HG02885 (cell line): ENCODE results near the gene GOLT1A.
"Not testable (repeated sequence)": the region's sequence is repeated elsewhere in the genome, so short reads cannot be mapped to it uniquely, and the experiment has no call there.

Source experiments
- ATAC-seq: cut with Tn5 transposase; IDR thresholded peaks from one replicate; pipeline ENCODE4 v1.9.1; 2021; ENCODE audit warnings: mild to moderate bottlenecking; ENCODE audit not compliant: unreplicated experiment, poor library complexity

The GOLT1A gene

DNA sequence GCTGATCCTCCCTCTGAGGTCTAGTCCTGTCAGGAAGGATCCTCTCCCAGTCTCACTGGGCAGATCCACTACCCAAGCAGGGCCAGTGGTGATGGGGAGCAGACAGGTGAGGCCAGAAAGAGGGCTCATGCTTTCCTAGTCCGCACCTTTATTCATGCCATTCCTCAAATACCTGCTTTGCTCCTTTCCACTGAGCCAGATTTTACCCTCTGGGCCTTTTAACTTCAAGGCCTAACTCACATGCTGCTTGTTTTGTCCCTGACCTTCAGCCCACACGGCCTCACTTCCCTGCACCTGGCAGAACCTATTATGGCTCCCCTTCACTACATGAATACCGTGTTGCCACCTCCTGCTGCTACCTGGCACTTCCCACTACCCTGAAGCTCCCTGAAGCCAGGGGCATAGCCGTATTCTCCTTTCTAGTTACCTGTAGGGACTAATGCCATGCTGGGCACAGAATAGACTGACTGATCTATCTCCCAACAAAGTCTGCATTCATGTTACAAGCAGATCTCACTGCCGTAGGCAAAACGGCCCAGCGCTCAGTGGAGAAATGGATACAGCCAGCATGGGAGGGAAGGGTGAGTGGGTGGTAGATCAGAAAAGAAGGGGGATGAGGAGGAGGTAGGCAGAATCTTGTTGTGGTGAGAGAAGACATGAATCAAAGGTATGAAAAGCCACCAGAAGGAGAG lies 36.1 kb upstream of the GOLT1A start:
- ATAC-seq, result no peak

DNA sequence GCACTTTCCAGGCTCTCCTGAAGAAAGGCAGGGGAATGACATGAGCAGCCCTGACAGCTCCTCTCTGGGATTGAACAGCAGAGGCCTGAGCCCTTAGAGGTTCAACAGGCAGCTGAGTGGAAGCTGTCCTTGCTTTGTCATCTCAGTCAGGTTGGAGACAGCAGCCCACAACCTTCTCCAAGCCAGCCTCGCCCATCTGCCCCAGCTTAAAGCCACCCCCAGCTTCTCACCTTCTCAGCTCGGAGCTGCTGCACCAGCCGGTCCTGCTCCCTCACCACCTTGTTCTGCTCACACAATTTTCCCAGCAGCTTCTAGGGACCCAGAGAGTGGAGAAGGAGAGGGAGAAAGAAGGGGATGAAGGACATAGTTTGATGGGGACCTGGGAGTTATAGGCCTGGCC lies 35.2 kb upstream of the GOLT1A start:
- no peak for ATAC-seq

DNA sequence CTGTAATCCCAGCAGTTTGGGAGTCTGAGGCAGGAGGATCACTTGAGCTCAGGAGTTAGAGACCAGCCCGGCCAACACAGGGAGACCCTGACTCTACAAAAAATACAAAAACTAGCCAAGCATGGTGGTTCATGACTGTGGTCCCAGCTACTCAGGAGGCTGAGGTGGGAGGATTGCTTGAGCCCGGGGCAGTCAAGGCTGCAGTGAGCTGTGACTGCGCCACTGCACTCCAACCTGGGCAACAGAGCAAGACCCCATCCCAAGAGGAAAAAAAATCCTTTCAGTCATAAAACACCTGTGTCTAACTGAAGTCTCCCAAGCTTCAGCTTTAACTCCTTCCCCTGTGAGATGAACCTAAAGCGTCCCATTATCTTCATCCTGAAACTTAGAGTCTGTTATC lies 33.1 kb upstream of the GOLT1A start:
- ATAC-seq, result no peak

DNA sequence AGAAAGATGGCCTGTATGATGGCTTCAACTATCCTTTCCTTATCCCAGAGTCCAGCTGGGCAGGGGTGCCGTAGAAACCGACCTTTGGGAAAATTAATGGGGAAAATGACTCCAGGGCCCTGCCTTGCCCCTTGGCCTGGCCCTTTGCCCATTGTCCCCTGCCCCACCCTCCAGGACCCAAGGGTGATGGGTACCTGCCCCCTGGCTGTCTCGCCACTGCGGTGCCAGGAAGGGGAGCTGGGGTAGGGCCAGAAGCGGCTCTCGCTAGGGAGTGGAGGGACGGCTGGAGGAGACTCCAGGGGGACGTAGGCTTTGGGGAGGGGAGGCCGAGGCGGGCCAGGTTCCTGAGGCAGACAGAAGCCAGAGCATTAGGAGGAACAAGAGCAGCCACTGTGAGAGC lies 29.1 kb upstream of the GOLT1A start:
- ATAC-seq, result no peak

DNA sequence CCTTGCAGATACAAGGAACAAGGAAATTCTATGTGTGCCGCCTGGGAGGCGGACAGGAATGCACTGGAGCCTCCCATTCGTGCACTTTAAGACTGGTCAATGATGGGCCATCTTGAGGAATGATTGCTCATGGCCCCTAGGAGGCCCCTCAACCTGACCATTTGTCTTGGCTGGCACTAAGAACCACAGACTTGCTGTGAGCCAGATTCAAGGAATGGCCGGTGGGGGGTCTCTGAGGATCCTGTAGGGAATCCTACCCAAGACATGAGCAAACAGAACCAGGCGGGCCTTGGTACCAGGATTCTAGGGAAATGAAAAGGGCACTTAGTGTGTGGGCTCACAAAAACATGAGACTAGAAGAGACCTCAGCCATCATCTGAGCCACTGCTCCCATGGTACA lies 28.1 kb upstream of the GOLT1A start:
- ATAC-seq, result no peak

DNA sequence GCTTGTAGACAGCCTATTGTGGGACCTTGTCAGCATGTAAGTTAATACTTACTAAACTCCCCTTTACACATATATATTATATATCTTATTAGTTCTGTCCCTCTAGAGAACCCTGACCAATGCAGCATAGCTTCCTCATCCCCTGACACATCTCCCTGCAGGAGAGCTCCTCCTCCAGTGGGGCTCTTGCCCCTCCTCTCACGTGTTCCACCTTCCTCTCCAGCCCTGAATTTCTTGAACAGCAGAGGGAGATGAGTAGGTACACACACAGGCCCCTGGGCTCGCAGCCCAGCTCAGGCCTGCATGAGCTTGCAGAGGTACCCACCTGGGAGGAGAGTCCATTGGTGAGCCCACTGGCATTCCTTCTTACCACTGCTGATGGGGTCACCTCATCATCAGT lies 27.3 kb upstream of the GOLT1A start:
- no peak for ATAC-seq

DNA sequence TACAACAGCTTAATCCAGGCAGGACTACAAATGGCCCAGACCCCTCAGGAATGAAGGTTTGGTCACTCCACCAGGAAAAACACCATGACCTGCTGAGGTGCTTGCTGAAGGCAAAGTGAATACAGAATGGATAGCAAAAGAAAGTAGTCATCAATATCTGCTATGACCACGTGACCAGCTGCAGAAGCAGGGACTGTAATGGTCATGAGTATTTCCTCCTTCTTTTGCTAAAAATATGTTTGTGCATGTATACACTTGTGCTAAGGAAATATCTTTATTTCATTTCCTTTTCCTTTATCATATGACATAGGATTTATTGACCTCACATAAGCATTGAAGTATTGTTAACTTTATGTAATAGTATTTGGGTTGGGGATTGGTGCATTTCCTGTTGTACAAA lies 26.4 kb upstream of the GOLT1A start:
- ATAC-seq, result no peak

DNA sequence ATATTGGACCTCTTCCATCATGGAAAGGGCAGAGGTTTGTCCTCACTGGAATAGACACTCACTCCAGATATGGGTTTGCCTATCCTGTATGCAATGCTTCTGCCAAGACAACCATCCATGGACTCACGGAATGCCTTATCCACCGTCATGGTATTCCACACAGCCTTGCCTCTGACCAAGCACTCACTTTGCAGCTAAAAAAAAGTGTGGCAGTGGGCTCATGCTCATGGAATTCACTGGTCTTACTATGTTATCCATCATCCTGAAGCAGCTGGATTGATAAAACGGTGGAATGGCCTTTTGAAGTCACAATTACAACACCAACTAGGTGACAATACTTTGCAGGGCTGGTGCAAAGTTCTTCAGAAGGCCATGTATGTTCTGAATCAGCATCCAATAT lies 25.6 kb upstream of the GOLT1A start:
- ATAC-seq, result not testable (repeated sequence)

DNA sequence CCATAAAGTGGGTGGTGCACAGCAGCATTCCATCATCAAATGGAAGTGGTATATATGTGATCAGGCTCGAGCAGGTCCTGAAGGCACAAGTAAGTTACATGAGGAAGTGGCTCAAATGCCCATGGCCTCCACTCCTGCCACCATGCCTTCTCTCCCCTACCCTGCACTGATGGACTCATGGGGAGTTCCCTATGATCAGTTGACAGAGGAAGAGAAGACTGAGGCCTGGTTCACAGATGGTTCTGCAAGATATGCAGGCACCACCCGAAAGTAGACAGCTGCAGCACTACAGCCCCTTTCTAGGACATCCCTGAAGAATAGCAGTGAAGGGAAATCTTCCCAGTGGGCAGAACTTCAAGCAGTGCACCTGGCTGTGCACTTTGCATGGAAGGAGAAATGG lies 24.7 kb upstream of the GOLT1A start:
- not testable (repeated sequence) for ATAC-seq

DNA sequence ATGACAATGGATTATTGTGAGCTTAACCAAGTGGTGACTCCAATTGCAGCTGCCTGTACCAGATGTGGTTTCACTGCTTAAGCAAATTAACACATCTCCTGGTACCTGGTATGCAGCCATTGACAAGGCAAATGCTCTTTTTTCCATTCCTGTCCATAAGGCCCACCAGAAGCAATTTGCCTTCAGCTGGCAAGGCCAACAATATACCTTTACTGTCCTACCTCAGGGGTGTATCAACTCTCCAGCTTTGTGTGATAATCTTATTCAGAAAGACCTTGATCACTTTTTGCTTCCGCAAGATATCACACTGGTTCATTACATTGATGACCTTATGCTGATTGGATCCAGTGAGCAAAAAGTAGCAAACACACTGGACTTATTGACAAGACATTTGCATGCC lies 23.7 kb upstream of the GOLT1A start:
- not testable (repeated sequence) for ATAC-seq

DNA sequence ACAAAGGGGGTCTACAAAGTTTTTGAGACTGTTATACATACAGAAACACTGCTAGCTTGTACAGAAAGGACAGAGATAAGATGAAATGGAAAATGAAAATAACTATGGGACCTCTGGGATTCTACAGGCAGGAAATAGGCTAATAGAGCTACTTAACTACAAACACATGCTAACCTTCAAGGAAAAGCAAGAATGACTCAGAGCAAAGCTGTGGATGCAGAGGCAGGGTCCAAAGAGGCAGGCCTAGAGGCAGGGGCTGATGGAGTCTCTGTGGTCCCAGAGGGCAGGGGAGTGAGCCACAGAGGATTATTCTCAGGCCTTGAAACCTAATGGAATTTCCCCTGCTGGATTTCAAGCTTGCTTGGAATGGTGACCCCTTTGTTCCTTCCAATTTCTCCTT lies 18.7 kb upstream of the GOLT1A start:
- ATAC-seq, result no peak

DNA sequence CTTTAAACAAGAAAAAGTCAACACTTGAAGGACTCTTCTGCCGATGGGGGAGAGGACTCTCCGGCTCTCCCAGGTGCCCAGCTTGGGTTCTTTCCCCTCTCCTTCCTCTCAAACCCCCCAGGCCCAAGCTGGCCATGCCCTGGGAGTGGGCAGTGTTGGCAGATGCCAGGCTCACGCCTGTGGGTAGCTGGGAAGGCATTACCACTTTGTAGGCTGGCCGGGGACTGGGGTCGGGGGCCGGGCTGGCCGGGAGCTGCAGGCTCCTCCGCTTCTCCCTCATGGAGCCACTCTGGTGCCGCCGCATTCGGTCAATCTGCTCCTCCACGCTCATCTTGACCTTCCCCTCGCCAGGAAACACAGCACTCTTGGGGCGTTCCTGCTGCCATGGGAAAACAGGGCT lies 16.4 kb upstream of the GOLT1A start:
- no peak for ATAC-seq

DNA sequence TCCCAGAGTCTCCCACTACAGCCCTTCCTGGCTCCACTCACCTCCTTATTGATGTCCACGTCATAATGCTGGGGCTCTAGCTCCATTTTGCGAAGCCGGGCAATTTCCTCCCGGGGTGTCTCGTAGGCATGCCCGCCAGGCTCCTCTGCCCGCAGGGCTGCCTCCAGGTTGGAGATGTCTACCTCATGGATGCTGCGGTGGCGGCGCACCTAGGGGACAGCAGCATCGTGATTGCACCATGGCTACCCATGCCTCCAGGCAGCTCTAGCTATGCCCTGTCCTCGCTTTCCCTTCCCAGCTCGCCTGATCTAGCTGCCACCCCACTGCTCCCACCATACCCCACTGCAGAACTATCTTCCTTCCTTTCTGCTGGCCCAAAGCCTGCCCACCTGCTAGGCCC lies 15.1 kb upstream of the GOLT1A start:
- ATAC-seq, result no peak

DNA sequence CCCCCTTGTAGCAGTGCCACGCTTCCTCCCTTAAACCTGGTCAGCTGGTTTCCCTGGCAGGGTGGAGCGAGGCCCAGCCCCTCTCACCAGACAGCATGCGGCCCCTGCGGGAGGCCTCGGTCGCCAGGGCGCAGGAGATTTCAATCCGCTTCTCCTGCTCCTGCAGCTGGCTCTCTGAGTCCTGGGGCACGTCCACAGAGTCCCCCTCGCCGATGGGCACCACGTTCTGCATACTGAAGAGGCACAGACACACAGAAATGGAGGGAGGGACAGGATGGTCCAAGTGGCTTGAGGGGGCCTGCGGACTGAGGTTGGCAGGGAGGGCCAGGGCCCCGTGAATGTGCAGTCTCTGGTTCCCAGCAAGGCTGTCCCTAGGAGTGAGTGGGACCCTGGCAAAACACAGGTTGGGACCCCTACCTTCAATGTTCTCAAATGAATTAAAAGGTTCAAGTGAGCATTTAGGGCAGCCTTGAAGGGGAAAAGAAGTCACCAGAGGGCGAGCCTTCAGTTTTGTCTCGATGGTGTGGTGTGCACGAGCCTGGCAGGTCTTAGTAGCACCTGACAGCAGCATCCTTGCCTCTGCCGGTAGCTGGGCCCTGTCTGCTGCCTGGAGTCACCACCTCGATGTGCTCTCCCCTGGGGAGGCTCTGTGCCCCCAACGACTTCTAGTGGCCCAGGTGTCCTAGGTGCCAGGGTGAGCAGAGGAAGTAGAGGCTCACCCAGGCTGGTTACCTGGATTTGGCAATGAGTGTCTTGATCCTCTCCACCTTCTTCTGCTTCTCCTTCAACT lies 14.4 kb upstream of the GOLT1A start:
- no peak for ATAC-seq

DNA sequence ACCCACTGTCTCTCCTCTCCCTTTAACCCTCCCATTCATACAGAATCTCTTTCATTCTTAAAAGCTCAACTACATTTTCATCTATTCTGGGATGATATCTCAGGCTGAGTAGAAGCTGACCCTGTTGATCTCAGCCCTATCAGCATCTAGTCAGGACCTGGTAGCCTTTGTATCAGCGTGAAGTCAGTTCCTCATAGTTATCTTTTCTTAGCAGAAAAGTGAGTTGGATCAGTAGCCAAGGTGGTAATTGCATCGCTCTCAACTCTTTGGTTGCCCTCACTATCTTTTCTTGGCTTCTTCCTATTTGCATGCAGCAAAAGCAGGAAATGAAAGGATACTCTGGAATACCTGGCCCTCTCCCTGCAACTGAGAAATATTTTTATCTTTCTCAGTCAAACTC lies 13.6 kb upstream of the GOLT1A start:
- ATAC-seq, result no peak

DNA sequence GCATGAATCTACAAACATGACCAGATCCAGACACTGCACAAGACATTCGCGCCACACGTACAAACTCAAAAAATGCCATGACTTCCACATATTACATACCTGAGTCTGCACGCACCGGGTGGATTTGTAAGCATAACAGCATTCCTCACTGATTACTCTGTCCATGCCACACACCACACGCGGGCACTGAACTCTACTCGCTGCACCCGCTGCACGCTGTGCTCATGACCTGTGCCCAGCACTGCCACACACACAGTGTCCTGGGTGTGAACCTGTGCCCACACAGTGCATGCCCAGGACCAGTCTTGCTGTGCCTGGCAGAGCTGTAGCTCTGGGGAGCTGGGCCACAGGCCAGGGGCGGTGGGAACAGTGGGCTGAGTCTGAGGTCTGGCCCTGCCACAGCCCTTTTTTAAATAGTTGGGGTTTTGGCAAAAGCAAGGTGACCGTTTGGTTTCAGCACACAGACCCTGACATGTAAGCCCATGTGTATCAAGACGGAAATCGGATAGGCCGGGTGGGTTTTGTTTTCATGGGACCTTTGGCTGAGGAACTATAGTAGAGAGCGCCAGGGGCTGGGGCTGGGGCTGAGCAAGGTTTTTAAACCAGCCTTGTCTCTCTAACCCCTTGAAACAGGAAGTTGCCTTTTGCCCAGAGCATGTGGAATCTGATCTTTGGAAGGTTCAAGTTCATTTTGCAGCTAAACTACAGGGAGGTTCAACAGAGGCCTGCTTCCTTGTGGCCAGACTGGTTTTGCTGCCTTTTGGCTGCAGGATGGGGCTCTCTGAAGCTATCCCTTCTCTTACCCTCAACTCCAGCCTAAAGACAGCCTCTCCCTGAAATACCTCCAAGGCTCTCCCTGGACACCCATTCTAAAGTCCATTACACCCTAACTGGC lies 12.3 kb upstream of the GOLT1A start:
- ATAC-seq, result no peak

DNA sequence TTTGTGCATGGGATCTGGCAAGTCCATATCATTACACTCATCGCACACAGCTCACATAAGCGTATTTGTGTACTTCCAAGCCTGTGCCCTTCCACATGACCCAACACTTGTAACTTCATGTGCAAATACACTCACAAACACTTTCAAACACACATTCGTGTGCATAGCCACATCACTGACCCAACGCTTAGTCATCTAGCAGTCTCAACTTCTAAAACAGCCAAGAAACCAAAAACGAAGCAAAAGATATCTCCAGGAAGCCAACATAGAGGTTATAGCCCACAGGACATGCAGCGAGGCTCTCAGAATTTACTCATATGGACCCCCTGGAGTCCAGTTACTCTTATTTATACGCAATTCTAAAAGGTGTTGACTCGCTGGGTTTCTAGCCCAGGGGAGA lies 10.9 kb upstream of the GOLT1A start:
- ATAC-seq, result no peak

DNA sequence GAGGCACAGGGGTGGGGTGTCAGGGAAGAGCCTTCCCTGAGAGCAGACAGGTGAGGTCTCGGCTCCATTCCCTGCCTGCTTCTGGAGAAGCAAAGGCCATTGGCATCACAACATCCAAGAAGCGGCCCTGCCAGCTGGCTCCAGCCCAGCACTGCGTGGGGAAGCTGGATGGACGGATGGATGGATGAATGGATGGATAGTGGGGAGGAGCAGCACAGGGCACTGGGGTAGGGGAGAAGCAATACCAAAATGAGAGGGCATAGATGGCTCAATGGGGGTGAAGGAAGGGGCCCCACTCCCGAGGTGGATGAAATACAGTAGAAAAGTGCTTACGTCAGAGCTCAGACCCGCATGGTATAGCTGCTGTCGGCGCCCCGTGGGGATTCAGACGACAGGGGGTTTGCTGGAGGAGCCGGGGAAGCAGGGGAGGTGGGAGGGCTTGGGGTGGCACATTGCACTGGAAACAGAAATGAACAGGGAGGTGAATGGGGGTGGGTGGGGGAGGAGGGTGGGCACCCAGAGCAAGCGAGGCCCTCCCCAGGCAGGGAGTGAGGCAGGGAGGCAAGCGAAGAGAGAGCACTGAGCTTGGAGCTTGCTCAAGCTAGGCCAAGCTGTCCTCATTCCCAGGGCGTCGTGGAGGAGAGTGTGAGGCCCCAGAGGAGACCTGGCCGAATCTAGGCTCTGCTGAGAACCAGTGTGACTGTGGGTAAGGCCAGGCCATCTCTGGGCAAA lies 9.5 kb upstream of the GOLT1A start:
- no peak for ATAC-seq

DNA sequence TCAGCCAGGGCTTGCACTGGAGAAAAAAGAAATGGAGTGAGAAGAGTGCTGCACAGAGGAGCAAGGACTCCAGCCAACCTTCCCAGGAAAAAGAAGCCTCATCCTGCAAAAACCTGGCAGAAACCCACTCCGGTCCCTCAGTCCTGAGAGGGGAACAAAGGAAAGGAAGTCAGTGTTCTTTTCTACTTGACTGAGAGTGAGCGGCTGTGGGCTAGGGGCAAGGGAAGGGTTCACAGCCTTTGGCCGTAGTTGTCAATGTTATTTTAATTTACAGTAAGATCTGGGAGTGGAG lies 8.9 kb upstream of the GOLT1A start:
- no peak for ATAC-seq

DNA sequence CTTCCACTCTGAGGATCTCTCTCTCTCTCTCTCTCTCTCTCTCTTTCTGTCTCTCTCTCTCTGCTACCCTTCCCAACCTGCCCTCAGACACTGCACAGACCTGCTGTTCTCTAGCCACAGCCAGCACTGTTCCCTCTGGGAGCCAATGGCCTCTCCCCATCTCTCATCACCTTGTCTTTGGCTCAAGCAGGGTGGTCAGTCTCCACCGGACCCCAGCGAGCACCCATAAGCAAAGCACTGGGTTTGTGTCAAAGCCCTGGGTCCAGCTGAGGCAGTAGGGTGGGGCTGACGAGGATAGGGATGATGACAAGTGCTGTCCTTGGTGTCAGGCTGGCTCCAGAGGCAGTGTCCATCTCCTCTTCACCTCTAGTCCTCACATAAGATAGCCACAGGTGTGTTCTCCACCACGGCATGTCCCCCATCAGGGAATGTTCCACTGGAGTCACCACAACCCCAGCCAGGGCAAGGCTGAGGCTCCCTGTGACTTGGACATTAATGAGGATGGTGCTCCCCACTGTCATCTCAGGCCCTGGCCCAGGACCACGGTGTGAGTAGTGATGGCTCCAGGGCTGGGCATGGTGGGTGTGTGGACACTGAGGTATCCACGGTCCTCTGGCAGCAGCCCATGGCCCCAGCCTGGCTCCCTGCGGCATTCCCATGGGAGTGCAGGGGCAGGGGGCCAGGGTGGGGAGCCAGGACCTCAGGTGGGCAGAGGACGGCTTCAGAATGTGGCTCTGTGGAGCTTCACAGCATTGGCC lies 8.4 kb upstream of the GOLT1A start:
- ATAC-seq, result no peak
